GDM1 (cell line): Measurements from ENCODE around the gene MUC21.

ENCODE experiments used
- DNase-seq: peaks from one replicate; lab custom pipeline; 2025; lab: John Stamatoyannopoulos, UW

The MUC21 gene

GRCh38 chr6:30983439-30983838, at the start of gene MUC21:
Gene MUC21, plus strand, starts transcription at chr6:30983718. Its CDS starts 241 bp downstream, at chr6:30983959.
- DNase-seq: no peak

DNA sequence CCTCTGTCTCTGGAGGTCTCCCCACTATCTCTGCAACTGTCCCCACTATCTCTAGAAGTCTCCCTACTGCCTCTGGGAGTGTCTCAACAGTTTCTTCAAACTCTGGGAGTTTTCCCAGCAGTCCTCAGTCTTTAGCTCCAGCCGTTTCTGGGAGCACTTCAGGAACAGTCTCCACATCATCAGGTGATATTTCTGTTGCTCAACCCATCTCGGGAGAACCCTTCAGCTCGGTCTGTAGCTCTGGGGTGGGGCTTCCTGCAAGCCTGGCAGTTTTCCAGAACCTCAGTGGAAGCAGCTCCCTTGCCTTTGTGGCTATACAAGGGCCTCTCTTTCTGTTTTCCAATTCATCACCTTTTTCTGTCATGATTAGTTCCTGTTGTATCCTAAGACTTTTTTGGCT, 48.5 kb upstream of the MUC21 start:
- no peak for DNase-seq

DNA sequence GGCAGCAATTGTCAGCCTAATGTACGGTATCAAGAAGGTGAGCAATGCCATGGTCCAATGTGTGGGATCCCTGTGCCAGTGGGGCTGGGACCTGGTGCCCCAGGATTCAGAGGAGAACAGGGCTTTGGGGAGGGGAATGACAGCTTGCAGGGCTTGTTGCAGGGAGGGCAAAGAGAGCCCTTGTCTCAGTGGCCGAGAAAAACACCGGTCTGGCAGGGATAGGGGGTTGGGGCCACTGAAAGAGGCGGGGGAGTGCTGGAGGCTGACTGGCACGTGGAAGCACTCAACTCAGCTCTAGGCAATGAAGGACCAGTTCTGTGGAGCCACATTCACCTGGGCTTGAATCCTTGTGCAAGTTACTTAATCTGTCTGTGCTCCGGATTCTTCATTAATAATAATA, 46.3 kb upstream of the MUC21 start:
- no peak for DNase-seq

GRCh38 chr6:30938730-30939129, 44.8 kb upstream of the MUC21 start:
- no peak for DNase-seq

- no peak for DNase-seq
Observed at GRCh38 chr6:30939473-30939872, 44.0 kb upstream of the MUC21 start.

- no peak for DNase-seq
Observed at GRCh38 chr6:30940361-30940986, 43.0 kb upstream of the MUC21 start, which contains the start of gene MUCL3. Gene MUCL3, plus strand, starts transcription at chr6:30940973. Its CDS starts 27 bp downstream, at chr6:30941000.

- no peak for DNase-seq
Observed at GRCh38 chr6:30942338-30943060, 41.0 kb upstream of the MUC21 start.

DNA sequence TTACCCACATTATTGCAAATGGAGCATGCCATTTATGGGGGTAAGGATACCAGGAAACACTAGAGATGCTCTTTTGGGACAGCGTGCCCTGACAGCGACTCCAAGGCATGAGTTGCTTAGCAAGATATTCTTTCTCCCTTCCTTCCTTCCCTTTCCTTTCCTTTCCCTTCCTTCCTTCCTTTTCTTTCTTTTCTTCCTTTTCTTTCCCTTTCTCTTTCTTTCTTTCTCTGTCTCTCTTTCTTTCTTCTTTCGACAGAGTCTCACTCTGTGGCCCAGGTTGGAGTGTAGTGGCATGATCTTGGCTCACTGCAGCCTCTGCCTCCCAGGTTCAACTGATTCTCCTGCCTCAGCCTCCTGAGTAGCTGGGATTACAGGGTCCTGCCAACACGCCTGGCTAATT, 39.5 kb upstream of the MUC21 start:
- no peak for DNase-seq

DNA sequence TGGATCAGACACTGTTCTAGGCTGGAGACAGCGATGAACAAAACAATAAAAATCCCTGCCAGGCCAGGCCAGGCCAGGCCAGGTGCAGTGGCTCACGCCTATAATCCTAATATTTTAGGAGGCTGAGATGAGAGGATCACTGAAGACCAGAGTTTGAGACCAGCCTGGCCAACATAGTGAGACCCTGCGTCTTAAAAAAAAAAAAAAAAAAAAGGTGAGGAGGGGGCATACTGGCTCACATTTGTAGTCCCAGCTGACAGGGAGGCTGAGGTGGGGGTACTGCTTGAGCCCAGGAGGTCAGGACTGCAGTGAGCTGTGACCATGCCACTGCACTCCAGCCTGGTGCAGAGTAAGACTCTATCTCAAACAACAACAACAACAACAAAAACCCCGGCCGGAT, 38.2 kb upstream of the MUC21 start:
- DNase-seq: no peak

- DNase-seq: no peak
Observed at GRCh38 chr6:30947231-30947630, 36.3 kb upstream of the MUC21 start.

- no peak for DNase-seq
Observed at GRCh38 chr6:30948811-30949210, 34.7 kb upstream of the MUC21 start.

DNA sequence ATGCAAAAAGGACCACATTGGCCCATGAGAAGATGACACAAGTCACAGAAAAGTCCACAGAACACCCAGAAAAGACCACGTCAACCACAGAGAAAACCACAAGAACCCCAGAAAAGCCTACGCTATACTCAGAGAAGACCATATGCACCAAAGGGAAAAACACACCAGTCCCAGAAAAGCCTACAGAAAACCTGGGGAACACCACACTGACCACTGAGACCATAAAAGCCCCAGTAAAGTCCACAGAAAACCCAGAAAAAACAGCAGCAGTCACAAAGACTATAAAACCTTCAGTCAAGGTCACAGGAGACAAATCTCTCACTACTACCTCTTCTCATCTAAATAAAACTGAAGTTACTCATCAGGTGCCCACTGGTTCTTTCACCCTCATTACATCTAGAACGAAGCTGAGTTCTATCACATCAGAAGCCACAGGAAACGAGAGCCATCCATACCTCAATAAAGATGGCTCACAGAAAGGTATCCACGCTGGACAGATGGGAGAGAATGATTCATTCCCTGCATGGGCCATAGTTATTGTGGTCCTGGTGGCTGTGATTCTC, 31.5 kb upstream of the MUC21 start:
- DNase-seq: no peak

GRCh38 chr6:30954631-30955366, 28.7 kb upstream of the MUC21 start:
- DNase-seq: no peak

- no peak for DNase-seq
Observed at GRCh38 chr6:30955367-30956042, 28.0 kb upstream of the MUC21 start.

GRCh38 chr6:30957716-30958115, 25.8 kb upstream of the MUC21 start:
- DNase-seq: no peak

- no peak for DNase-seq
Observed at GRCh38 chr6:30960907-30961673, 22.4 kb upstream of the MUC21 start.

GRCh38 chr6:30962716-30963115, 20.8 kb upstream of the MUC21 start:
- DNase-seq: no peak

- DNase-seq: no peak
Observed at GRCh38 chr6:30963641-30964040, 19.9 kb upstream of the MUC21 start.

- DNase-seq: no peak
Observed at GRCh38 chr6:30964075-30964474, 19.4 kb upstream of the MUC21 start.

DNA sequence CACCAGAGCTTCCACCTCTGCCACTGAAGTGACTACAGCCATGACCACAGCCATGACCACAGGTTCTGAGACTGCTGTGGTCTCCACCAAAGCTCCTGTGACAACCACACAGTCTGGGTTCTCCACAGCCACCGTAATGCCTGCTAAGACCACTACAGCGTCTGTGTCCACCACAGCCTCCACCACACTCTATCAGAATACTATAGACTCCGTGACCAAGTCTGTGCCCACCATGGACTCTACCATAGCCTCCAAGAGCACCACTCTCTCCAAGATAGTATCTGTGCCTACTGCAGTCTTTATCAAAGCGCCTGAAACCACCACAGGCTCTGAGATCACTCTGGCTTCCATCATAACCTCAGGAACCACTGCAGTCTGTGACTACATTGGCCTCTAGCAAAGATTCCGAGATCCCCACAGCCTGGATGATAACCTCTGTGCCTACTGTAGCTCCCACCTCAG, 18.3 kb upstream of the MUC21 start:
- no peak for DNase-seq

DNA sequence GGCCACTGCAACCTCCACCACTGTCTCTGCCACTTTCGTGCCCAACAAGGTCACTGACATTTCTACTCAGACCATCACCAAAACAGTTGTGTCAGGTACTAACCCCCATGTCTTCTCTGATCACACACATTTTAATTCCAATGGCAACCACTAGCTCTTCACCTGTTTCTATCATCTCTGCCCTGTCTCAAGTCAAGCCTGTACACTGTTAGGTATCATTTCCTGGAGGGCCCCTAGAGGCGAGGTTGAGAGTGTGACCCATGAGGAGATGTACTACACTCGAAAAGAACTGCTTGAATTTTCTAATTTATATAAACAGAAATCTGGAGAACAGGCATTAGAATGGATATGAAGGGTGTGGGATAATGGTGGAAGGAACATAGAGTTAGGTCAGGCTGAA, 17.4 kb upstream of the MUC21 start:
- no peak for DNase-seq
